Embryonic facial prominence (tissue), 1 donor: Measurements from ENCODE around the gene MOV10.

Experiments
- DNase-seq: peaks from one replicate; pipeline ENCODE4 v3.0.0-alpha.2; 2016; ENCODE audit errors: extremely low spot score

The MOV10 gene

DNA sequence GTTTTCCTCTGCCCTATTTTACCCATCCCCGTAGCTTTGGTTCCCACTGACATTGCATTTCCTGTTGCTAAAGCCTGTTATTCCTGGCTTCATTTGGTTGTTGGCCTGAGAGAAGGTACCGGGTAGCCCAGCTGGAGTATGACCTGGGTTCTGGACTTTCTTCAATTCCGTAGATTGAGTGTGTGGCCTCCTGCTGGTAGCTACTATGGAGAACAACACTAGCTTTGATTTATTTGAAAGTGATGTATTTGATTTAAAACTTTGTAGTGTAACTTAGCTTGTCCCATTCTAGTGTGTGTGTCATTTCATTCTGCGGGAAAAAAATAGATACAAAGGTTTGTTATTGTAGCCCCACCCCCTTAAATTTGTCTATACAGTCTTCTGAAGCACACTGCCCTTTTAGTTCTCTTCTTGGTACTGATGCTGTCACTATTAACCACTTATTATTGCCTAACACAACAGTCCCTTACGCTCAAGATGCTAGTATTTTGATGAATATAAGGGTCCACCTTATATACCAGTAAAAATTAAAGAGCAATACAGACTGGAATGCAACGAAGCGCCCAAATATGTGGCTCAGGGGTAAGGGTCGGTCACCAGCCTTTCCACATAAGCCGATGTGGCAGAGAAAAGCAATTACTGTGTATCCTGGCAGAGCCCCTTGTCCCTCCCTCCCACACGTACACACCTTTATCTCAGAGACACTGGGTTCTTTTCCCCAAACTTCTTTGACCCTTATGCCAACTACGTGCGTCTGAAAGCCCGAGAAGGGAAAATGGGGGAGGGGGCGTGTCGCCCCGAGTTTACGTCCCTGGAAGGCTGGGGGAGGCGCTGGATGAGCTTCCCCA is 643 bp upstream of the MOV10 start:
- peak; percentile 26 for DNase-seq

- DNase-seq = no peak
Observed at GRCh38 chr1:112674986-112675727, 698 bp downstream of the MOV10 start.

DNA sequence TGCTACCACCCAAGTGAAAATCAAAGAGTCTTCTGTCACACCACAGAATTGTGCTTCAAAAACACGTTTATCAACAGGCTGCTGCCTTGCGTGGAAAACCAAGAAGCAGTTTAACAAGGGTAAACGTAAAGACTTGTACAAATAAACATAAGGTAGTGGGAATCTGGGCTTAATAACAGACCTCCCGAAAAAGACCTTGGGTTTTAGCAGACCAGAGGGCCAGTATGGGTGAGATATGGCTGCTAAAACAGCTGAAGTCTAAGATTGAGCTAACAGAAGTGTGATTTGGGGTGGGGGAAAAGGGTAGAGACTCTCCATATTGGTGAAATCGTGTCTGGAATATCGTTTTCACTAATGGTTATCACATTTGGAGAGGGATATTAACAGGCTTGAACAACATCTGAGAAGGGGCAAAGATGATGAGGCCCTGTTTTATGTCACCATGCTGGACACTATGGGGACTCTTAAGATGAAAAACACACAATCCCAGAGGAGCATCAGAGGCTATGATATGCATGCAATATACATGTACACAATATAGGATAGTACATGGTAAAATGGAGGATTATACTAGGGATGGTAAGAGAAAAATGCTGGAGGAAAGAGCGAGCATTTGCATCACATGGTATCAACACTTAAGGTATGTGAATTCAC is 1.4 kb downstream of the MOV10 start:
- DNase-seq = no peak

- no peak for DNase-seq
Observed at GRCh38 chr1:112676543-112676942, 2.1 kb downstream of the MOV10 start.

DNA sequence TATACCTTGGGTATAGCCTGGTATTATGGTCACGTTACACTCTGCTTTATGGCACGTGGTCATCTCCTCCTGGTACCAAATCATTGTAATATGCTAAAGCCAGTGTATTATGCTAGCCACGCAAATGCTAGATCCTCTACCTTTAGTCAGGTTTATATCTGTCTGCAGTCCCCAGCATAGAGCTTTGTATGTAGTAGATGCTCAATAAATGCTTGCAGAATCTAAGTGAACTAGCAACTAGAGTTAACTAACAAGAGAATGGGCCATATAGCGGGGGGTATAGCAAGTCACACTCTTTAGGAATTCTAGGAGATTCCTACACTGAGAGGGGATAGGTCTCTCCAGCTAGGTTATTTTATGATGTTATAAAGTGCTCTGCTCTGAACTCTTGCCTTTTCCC is 3.0 kb downstream of the MOV10 start:
- no peak for DNase-seq

DNA sequence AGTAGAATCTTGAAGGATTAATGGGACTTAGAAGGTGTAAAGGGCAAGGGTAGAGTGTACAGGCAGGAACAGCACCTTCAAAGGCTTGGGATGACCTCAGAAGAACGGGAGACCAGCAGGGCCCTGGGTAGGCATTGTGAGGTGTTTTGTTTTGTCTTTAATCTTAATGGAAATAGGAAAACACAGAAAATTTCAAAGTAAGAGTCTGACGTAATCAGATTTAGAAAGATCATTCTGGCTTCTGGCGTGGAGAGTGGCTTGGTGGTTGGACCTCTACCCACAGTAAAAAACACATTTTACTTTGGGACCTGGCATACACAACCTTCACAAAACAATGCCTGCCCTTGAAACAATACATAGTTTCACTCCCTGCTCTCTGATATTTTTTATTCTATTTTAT is 4.1 kb downstream of the MOV10 start:
- DNase-seq = no peak

- DNase-seq = no peak
Observed at GRCh38 chr1:112685913-112686312, 11.5 kb downstream of the MOV10 start.

DNA sequence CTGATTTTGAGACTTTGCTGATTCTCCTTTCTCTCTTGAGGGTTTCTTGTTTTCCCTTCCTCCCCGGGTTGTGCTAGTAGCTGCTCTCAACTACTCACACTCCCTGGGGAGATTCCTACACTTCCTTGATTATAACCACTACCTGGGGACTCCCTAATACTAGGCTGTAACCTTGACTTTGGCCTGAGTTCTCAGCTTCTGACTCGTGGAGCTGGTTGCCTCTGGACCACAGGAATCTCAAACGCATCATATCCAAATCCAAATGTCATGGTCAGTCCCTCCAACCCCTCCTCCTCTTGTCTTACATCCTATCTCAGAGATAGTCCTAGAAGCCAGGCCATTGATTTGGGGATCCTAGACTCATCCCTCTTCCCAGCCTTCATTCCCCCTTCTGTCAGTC is 12.0 kb downstream of the MOV10 start:
- DNase-seq = no peak

- DNase-seq = no peak
Observed at GRCh38 chr1:112686835-112687234, 12.4 kb downstream of the MOV10 start.

- DNase-seq = no peak
Observed at GRCh38 chr1:112687361-112687760, 12.9 kb downstream of the MOV10 start.

DNA sequence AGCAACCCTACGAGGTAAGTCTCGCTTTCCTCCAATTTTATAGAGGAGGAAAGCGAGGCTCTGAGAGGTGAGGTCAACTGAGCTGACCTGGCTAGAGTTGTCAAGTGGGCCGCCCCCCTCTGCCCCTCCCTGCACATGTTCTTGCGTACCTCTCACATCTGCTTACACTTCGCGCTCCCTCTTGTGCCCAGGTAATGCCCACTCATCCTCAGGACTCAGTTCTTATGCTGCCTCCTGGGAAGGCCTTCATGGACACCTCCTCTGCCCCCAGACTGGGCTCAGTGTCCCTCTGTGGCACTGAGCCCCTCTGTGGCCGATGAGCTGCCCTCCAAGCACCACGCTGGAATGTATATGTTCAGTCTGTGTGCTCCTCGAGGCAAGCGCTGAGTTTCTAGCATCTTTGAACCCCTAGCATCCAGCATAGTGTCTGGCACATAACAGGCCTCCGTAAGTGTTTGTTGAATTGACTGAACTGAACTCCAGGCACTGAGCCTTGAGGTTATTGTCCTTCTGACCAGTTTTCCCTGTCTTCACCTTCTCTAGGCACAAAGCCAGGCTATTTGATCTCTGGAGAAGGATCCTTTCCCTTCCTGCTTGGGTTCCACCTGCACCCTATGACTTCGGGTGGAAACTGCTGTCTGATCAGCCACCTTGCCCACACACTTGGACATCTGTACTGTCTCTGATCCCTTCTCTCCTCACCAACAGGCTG is 13.5 kb downstream of the MOV10 start:
- no peak for DNase-seq

DNA sequence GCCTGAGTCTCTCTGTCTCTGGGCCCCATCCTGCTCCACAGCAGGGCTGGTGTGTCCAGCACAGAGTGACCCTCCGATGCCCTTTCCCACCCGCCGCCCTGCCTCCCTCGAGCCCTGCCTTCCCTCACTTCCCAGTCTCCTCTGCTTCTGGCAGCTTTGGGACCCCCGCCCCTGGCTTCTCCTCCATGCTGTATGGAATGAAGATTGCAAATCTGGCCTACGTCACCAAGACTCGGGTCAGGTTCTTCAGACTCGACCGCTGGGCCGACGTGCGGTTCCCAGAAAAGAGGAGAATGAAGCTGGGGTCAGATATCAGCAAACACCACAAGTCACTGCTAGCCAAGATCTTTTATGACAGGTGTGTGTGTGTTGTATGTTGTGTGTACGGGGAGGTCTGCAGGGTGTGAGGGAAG is 14.3 kb downstream of the MOV10 start:
- no peak for DNase-seq

DNA sequence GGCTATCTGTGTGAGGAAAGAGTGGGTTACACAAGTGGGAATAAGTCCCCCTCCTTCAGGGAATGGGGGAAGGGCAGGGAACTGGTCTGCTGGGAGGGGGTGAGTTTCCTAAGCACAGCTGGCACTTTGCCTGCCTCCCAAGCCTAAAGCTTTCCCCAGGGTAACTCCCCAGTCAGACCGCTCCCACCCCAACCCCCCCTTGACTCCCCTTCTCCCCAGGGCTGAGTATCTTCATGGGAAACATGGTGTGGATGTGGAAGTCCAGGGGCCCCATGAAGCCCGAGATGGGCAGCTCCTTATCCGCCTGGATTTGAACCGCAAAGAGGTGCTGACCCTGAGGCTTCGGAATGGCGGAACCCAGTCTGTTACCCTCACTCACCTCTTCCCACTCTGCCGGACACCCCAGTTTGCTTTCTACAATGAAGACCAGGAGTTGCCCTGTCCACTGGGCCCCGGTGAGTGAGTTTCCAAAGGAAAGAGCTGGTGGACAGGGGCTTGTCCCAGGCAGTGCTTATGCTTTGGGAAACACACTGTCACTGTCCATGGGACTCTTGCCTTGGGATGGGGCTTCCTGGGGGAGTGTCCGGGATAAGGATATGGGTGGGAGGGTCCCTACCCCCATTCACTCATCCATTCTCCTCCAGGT is 14.9 kb downstream of the MOV10 start:
- no peak for DNase-seq

DNA sequence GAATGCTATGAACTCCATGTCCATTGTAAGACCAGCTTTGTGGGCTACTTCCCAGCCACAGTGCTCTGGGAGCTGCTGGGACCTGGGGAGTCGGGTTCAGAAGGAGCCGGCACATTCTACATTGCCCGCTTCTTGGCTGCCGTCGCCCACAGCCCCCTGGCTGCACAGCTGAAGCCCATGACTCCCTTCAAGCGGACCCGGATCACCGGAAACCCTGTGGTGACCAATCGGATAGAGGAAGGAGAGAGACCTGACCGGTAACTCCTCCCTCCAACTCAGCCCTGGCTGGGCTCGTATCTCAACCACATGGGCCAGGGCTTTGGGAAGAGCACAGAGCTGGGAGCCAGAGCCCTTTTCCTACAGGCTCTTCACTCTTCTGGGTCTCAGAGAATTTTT is 15.4 kb downstream of the MOV10 start:
- no peak for DNase-seq

DNA sequence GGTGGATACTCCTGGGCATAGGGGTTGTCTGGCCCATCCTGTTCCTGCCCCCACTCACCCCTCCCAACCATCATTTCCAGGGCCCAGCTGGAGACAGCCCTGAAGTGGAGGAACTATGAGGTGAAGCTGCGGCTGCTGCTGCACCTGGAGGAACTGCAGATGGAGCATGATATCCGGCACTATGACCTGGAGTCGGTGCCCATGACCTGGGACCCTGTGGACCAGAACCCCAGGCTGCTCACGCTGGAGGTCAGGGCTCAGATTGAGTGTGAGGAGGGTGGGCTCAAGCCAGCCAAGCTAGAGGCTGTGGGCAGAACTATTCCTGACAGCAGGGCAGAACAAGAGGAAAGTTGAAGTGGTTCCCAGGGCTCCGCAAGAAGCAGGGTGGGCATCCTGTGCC is 18.2 kb downstream of the MOV10 start:
- no peak for DNase-seq

DNA sequence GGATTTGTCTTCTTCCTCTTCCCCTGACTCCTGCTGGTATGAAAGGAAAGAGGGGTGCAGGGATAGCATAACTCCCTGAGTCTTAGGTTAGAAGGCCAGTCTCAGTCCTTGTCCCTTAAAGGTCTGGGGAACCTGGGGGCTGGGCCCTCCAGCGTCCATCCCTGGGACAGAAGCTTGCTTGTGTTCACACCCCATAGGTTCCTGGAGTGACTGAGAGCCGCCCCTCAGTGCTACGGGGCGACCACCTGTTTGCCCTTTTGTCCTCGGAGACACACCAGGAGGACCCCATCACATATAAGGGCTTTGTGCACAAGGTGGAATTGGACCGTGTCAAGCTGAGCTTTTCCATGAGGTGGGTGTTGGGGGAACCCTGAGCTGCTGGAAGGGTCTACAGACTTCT is 19.4 kb downstream of the MOV10 start:
- no peak for DNase-seq

DNA sequence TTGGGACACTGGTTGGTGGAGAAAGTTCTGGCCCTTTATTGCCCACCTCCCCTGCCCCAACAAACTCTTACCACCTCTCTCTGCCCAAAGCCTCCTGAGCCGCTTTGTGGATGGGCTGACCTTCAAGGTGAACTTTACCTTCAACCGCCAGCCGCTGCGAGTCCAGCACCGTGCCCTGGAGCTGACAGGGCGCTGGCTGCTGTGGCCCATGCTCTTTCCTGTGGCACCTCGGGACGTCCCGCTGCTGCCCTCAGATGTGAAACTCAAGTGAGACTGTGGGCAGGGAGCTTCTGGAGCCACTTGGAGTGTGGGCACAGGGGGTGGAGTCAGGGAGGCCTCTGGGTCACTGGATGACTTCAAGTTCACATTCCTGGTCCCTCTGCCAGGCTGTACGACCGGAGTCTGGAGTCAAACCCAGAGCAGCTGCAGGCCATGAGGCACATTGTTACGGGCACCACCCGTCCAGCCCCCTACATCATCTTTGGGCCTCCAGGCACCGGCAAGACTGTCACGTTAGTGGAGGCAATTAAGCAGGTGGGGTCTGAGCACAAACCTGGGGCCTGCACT is 20.0 kb downstream of the MOV10 start:
- no peak for DNase-seq

GRCh38 chr1:112695276-112695675 is 20.8 kb downstream of the MOV10 start:
- DNase-seq = no peak

DNA sequence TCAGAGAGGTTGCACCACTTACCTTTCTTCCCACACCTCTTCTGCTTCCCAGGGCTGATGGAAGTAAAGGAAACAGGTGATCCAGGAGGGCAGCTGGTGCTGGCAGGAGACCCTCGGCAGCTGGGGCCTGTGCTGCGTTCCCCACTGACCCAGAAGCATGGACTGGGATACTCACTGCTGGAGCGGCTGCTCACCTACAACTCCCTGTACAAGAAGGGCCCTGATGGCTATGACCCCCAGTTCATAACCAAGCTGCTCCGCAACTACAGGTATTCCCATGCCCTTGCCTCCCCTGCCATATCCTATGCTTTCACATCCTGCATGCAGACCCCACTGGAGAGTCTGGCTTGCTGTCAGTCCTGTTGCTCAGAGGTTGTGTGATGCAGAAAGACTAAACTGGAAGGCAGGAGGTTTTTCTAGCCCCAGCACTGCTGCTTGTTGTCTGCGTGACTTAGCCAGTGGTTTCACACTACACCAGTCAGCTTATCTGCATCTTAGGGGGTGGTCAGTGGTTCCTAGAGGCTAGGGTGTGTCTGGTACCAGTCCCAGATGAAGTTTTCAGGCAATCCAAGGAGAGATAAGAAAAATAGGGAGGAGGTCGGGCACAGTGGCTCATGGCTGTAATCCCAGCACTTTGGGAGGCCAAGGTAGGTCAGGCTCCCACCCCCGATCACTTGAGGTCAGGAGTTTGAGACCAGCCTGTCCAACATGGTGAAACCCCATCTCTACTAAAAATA is 22.3 kb downstream of the MOV10 start:
- DNase-seq = no peak

- DNase-seq = no peak
Observed at GRCh38 chr1:112697781-112698201, 23.3 kb downstream of the MOV10 start.
